ENCODE results near the gene RIMS1.

The RIMS1 gene

GRCh38 chr6:72348926-72349325, 462.6 kb downstream of the RIMS1 start:
- Histone ChIP-seq H3K79me2 (ENCODE audit: insufficient read depth, low read length) (no peaks in the 10 kb centered on the region), H3K9ac (ENCODE audit: low read length) (no peak overlapping the region), H4K20me1 (ENCODE audit: low read depth, low read length) (no peaks in the 10 kb centered on the region), H3F3A (ENCODE audit: insufficient read depth) (no peaks in the 10 kb centered on the region), H3K4me3 (ENCODE audit: insufficient read depth, low read length, poor library complexity, severe bottlenecking) (no peak overlapping the region), H3K27me3 (ENCODE audit: low read length) (no peaks in the 10 kb centered on the region), H3K9me3 (ENCODE audit: insufficient read depth, low read length) (no peaks in the 10 kb centered on the region), H3K27ac (ENCODE audit: low read depth, low read length) (no peak overlapping the region), H3K4me2 (ENCODE audit: low read depth, low read length, poor library complexity, severe bottlenecking) (no peak overlapping the region), H3K9me2 (replicated peaks; ENCODE audit: insufficient read depth, low read length) (no peaks in the 10 kb centered on the region), H2AFZ (ENCODE audit: low read depth, low read length, severe bottlenecking) (no peak overlapping the region), H3K36me3 (ENCODE audit: low read length) (no peaks in the 10 kb centered on the region)
- no peak for TF ChIP-seq CTCF (IDR thresholded peaks at IDR 0.05; ENCODE audit: insufficient read depth, low read length, poor library complexity, severe bottlenecking)
- TF ChIP-seq EZH2phosphoT487 (conservative IDR thresholded peaks at IDR 0.05; ENCODE audit: low read length) = no peak

GRCh38 chr6:72350296-72350881, 464.0 kb downstream of the RIMS1 start:
- no peaks in the 10 kb centered on the region for H3K36me3 ChIP-seq (ENCODE audit: low read length)
- H3K9ac ChIP-seq (ENCODE audit: low read length) = no peak overlapping the region
- no peaks in the 10 kb centered on the region for H3K9me2 ChIP-seq (replicated peaks; ENCODE audit: insufficient read depth, low read length)
- no peak overlapping the region for H2AFZ ChIP-seq (ENCODE audit: low read depth, low read length, severe bottlenecking)
- no peak overlapping the region for H3K27ac ChIP-seq (ENCODE audit: low read depth, low read length)
- no peaks in the 10 kb centered on the region for H3K27me3 ChIP-seq (ENCODE audit: low read length)
- no peaks in the 10 kb centered on the region for H3K79me2 ChIP-seq (ENCODE audit: insufficient read depth, low read length)
- H3K4me2 ChIP-seq (ENCODE audit: low read depth, low read length, poor library complexity, severe bottlenecking) = no peak overlapping the region
- TF ChIP-seq EZH2phosphoT487 (conservative IDR thresholded peaks at IDR 0.05; ENCODE audit: low read length) (no peak), CTCF (IDR thresholded peaks at IDR 0.05; ENCODE audit: insufficient read depth, low read length, poor library complexity, severe bottlenecking) (no peak)
- no peak overlapping the region for H3K4me3 ChIP-seq (ENCODE audit: insufficient read depth, low read length, poor library complexity, severe bottlenecking)
- no peaks in the 10 kb centered on the region for H3F3A ChIP-seq (ENCODE audit: insufficient read depth)
- H4K20me1 ChIP-seq (ENCODE audit: low read depth, low read length) = no peaks in the 10 kb centered on the region
- H3K9me3 ChIP-seq (ENCODE audit: insufficient read depth, low read length) = no peaks in the 10 kb centered on the region

- no peak overlapping the region for H3K27ac ChIP-seq (ENCODE audit: low read depth, low read length)
Measured at GRCh38 chr6:72363844-72364740, 477.7 kb downstream of the RIMS1 start.

More at GRCh38 chr6:72363844-72364740, 477.7 kb downstream of the RIMS1 start:
- H3F3A ChIP-seq (ENCODE audit: insufficient read depth) = no peaks in the 10 kb centered on the region
- H3K79me2 ChIP-seq (ENCODE audit: insufficient read depth, low read length) = no peaks in the 10 kb centered on the region
- no peak overlapping the region for H3K4me2 ChIP-seq (ENCODE audit: low read depth, low read length, poor library complexity, severe bottlenecking)
- H3K9me2 ChIP-seq (replicated peaks; ENCODE audit: insufficient read depth, low read length) = no peaks in the 10 kb centered on the region
- H3K9me3 ChIP-seq (ENCODE audit: insufficient read depth, low read length) = no peaks in the 10 kb centered on the region
- no peaks in the 10 kb centered on the region for H3K36me3 ChIP-seq (ENCODE audit: low read length)
- no peaks in the 10 kb centered on the region for H4K20me1 ChIP-seq (ENCODE audit: low read depth, low read length)
- no peak overlapping the region for H3K9ac ChIP-seq (ENCODE audit: low read length)
- TF ChIP-seq EZH2phosphoT487 (conservative IDR thresholded peaks at IDR 0.05; ENCODE audit: low read length) = no peak
- TF ChIP-seq CTCF (IDR thresholded peaks at IDR 0.05; ENCODE audit: insufficient read depth, low read length, poor library complexity, severe bottlenecking) = no peak
- H2AFZ ChIP-seq (ENCODE audit: low read depth, low read length, severe bottlenecking) = no peak overlapping the region
- H3K27me3 ChIP-seq (ENCODE audit: low read length) = no peaks in the 10 kb centered on the region
- H3K4me3 ChIP-seq (ENCODE audit: insufficient read depth, low read length, poor library complexity, severe bottlenecking) = no peak overlapping the region

All from SU-DHL-6 (cell line).